Activated gamma-delta T cell treated with anti-CD3 and anti-CD28 coated beads, Interleukin-2, amount 50 U/mL, for 16 hours (primary cell): ENCODE measurements around the gene MID1.

Source experiments
- DNase-seq: peaks from one replicate; pipeline ENCODE4 v3.0.0-alpha.2; 2020; ENCODE audit warnings: low read depth

Gene MID1

GRCh38 chrX:10576777-10577447 is 43.5 kb downstream of the MID1 start:
- no peak for DNase-seq

GRCh38 chrX:10576186-10576585 is 44.2 kb downstream of the MID1 start:
- DNase-seq: no peak

- no peak for DNase-seq
Measured at GRCh38 chrX:10574663-10575062, 45.7 kb downstream of the MID1 start.

- no peak for DNase-seq
Measured at GRCh38 chrX:10571260-10571659, 49.1 kb downstream of the MID1 start.

- no peak for DNase-seq
Measured at GRCh38 chrX:10570601-10571000, 49.8 kb downstream of the MID1 start.

GRCh38 chrX:10569946-10570345 is 50.4 kb downstream of the MID1 start:
- DNase-seq: no peak

- no peak for DNase-seq
Measured at GRCh38 chrX:10568428-10568827, 52.0 kb downstream of the MID1 start.

- DNase-seq: no peak
Measured at GRCh38 chrX:10567136-10567535, 53.2 kb downstream of the MID1 start.

GRCh38 chrX:10566716-10567097 is 53.7 kb downstream of the MID1 start:
- no peak for DNase-seq

- DNase-seq: no peak
Measured at GRCh38 chrX:10564484-10564883, 55.9 kb downstream of the MID1 start.

- no peak for DNase-seq
Measured at GRCh38 chrX:10557166-10557565, 63.2 kb downstream of the MID1 start.

GRCh38 chrX:10556405-10556804 is 64.0 kb downstream of the MID1 start:
- no peak for DNase-seq

GRCh38 chrX:10555846-10556245 is 64.5 kb downstream of the MID1 start:
- DNase-seq: no peak

- DNase-seq: no peak
Measured at GRCh38 chrX:10554612-10555270, 65.6 kb downstream of the MID1 start.

GRCh38 chrX:10549280-10549679 is 71.1 kb downstream of the MID1 start:
- DNase-seq: no peak

- DNase-seq: no peak
Measured at GRCh38 chrX:10548688-10549087, 71.7 kb downstream of the MID1 start.

GRCh38 chrX:10545882-10546281 is 74.5 kb downstream of the MID1 start:
- no peak for DNase-seq

- no peak for DNase-seq
Measured at GRCh38 chrX:10542586-10542985, 77.8 kb downstream of the MID1 start.

- no peak for DNase-seq
Measured at GRCh38 chrX:10538831-10539230, 81.6 kb downstream of the MID1 start.

GRCh38 chrX:10537308-10537707 is 83.1 kb downstream of the MID1 start:
- DNase-seq: no peak

GRCh38 chrX:10536744-10537143 is 83.6 kb downstream of the MID1 start:
- DNase-seq: no peak

GRCh38 chrX:10534611-10535010 is 85.8 kb downstream of the MID1 start:
- DNase-seq: no peak

GRCh38 chrX:10533696-10534365 is 86.6 kb downstream of the MID1 start:
- DNase-seq: no peak

GRCh38 chrX:10531927-10532326 is 88.5 kb downstream of the MID1 start:
- no peak for DNase-seq
